Peyer's patch (tissue), 4 donors: ENCODE data around the gene DDX39A.

Experiments
- POLR2A ChIP-seq, 2 donors: fragments of 450-650 bp; IDR thresholded peaks; one replicate each; pipeline ENCODE4 v1.5.1; 2017; ENCODE audit warnings: antibody characterized with exemption in 2 of 2, mild to moderate bottlenecking in 2 of 2, moderate library complexity in 2 of 2
- TF ChIP-seq, protein P1 (sequence below), 6 experiments: fragments of 450-650 bp in 4 of 6; fragments of 200-600 bp in 2 of 6; sonication (generic) in 1 of 6; IDR thresholded peaks; one replicate each; pipeline ENCODE4 v1.5.1; 2017 to 2019; ENCODE audit warnings: antibody characterized with exemption in 6 of 6, mild to moderate bottlenecking in 3 of 6, moderate library complexity in 1 of 6

DNA sequence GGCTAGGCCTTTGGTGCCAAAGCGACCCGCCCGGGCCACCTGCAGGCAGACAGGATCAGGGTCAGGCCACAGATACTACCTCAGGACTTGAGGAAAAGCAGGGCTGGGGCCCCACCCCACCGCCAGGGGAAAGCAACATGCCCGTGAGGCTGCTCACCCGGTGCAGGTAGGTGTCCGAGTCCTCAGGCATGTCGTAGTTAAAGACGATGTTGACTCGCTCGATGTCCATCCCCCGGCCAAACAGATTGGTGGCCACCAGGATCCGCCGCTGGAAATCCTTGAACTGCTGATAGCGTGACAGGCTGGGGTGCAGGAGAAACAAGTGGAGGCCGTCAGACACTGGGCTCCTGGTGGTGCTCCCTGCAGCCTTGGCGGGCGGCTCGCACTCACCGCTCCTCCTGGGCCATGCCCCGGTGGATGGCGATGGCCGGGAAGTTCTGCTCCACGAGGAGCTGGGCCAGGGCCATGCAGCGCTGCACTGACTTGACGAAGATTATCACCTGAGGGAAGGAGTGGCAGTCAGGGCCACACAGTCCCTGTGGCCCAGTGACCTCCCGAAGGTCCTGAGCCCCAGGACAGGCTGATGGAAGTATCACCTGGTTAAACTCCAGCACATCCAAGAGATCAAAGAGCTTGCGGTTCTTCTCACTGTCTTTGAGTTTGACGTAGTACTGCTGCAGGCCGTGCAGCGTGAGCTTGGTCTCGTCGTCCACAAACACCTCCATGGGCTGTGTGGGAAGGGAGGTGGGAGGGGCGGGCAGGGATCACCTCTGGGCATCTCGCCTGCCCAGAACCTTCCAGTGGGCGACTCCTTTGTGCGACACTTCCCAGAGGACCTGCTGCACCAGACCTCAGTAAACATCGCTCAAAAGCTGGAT is 9.8 kb downstream of the DDX39A start:
- TF ChIP-seq, protein P1, sequence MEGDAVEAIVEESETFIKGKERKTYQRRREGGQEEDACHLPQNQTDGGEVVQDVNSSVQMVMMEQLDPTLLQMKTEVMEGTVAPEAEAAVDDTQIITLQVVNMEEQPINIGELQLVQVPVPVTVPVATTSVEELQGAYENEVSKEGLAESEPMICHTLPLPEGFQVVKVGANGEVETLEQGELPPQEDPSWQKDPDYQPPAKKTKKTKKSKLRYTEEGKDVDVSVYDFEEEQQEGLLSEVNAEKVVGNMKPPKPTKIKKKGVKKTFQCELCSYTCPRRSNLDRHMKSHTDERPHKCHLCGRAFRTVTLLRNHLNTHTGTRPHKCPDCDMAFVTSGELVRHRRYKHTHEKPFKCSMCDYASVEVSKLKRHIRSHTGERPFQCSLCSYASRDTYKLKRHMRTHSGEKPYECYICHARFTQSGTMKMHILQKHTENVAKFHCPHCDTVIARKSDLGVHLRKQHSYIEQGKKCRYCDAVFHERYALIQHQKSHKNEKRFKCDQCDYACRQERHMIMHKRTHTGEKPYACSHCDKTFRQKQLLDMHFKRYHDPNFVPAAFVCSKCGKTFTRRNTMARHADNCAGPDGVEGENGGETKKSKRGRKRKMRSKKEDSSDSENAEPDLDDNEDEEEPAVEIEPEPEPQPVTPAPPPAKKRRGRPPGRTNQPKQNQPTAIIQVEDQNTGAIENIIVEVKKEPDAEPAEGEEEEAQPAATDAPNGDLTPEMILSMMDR (IDR thresholded peaks at IDR 0.05) = no peak
- no peak for TF ChIP-seq POLR2A (IDR thresholded peaks at IDR 0.05)
